ENCODE measurements around the gene PGA4.

GRCh38 chr11:61176446-61176845, 45.7 kb upstream of the PGA4 start:
- no peak for TF ChIP-seq POLR2A (IDR thresholded peaks at IDR 0.05; ENCODE audit: low read depth, low read length)
- TF ChIP-seq, protein P1, sequence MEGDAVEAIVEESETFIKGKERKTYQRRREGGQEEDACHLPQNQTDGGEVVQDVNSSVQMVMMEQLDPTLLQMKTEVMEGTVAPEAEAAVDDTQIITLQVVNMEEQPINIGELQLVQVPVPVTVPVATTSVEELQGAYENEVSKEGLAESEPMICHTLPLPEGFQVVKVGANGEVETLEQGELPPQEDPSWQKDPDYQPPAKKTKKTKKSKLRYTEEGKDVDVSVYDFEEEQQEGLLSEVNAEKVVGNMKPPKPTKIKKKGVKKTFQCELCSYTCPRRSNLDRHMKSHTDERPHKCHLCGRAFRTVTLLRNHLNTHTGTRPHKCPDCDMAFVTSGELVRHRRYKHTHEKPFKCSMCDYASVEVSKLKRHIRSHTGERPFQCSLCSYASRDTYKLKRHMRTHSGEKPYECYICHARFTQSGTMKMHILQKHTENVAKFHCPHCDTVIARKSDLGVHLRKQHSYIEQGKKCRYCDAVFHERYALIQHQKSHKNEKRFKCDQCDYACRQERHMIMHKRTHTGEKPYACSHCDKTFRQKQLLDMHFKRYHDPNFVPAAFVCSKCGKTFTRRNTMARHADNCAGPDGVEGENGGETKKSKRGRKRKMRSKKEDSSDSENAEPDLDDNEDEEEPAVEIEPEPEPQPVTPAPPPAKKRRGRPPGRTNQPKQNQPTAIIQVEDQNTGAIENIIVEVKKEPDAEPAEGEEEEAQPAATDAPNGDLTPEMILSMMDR (IDR thresholded peaks at IDR 0.05; ENCODE audit: extremely low read depth in 1 of 2, insufficient read depth in 1 of 2, low read depth in 1 of 2, low read length in 2 of 2), result no peak
- TF ChIP-seq POLR2AphosphoS5 (IDR thresholded peaks at IDR 0.05; ENCODE audit: insufficient read depth, low read depth, low read length), result no peak
- TF ChIP-seq FOS (IDR thresholded peaks at IDR 0.05; ENCODE audit: borderline replicate concordance, insufficient read depth, low read length), result no peak

All from endothelial cell of umbilical vein (primary cell).